Gastroesophageal sphincter (tissue), 4 donors: Measurements from ENCODE around the gene SP5. TPM values are rescaled to one million over a fixed set of nuclear protein-coding genes. Genes with fewer than 3 reads are reported as not detected.
"Not testable (repeated sequence)": the region's sequence is repeated elsewhere in the genome, so short reads cannot be mapped to it uniquely, and the experiment has no call there.

ENCODE experiments used
- ATAC-seq: fragments of 150-250 bp; one replicate; pipeline ENCODE4 v1.9.1; 2016; ENCODE audit warnings: mild to moderate bottlenecking, moderate library complexity
- H3K27ac ChIP-seq, 4 donors: fragments of 200-600 bp; sonication (generic) in 3 of 4; 1 replicate in 3 of 4; 2 replicates in 1 of 4; pipeline ENCODE4 v1.5.1; 2016 to 2019
- H3K27me3 ChIP-seq: fragments of 200-600 bp; sonication (generic); one replicate; pipeline ENCODE4 v1.5.1; 2019
- H3K36me3 ChIP-seq, 2 donors: fragments of 200-600 bp; sonication (generic); one replicate each; pipeline ENCODE4 v1.5.1; 2019; ENCODE audit warnings: control low read depth in 1 of 2
- H3K4me1 ChIP-seq, 3 donors: fragments of 200-600 bp; sonication (generic); 1 replicate in 2 of 3; 2 replicates in 1 of 3; pipeline ENCODE4 v1.5.1; 2016 to 2019; ENCODE audit warnings: control low read depth in 2 of 3
- H3K4me3 ChIP-seq, 2 donors: fragments of 200-600 bp; sonication (generic); one replicate each; pipeline ENCODE4 v1.5.1; 2019; ENCODE audit warnings: mild to moderate bottlenecking in 1 of 2, moderate library complexity in 1 of 2
- H3K9me3 ChIP-seq, 3 donors: fragments of 200-600 bp; sonication (generic); one replicate each; pipeline ENCODE4 v1.5.1; 2017 to 2019; ENCODE audit warnings: control low read depth in 2 of 3
- CTCF ChIP-seq, 4 experiments: fragments of 200-600 bp in 2 of 4; fragments of 450-650 bp in 2 of 4; sonication (generic) in 1 of 4; IDR thresholded peaks; one replicate each; pipeline ENCODE4 v1.5.1; 2017 to 2019; ENCODE audit warnings: antibody characterized with exemption in 4 of 4, mild to moderate bottlenecking in 2 of 4, moderate library complexity in 2 of 4
- EP300 ChIP-seq: sonication (generic); formaldehyde crosslinking; IDR thresholded peaks from one replicate; pipeline ENCODE4 v1.6.1; 2017; ENCODE audit warnings: antibody characterized with exemption, mild to moderate bottlenecking
- POLR2A ChIP-seq, 2 donors: fragments of 450-650 bp; IDR thresholded peaks; one replicate each; pipeline ENCODE4 v1.6.1; 2017; ENCODE audit warnings: antibody characterized with exemption in 2 of 2, mild to moderate bottlenecking in 2 of 2, moderate library complexity in 1 of 2
- POLR2AphosphoS5 ChIP-seq: sonication (generic); formaldehyde crosslinking; IDR thresholded peaks from one replicate; pipeline ENCODE4 v1.6.1; 2017; ENCODE audit warnings: antibody characterized with exemption
- WGBS, 2 donors: methylation state at CpG; one replicate each; pipeline ENCODE4 v1.1.5; 2018; ENCODE audit warnings: low coverage in 1 of 2; 5-methylcytosine and 5-hydroxymethylcytosine counted together
- total RNA-seq, 4 donors: library from RNA; depleted of rRNA; stranded (reverse); fragments of >200 nt; gene quantifications; one replicate each; pipeline ENCODE4 v1.1.0, GENCODE V29; 2016

The SP5 gene
- total RNA-seq, 4 donors from 2014 or later, result 0.13 to 0.92 (median 0.39) TPM; not detected in 1

GRCh38 chr2:170744248-170745002 is 29.3 kb downstream of the SP5 start:
- no peak for ATAC-seq
- no peak for TF ChIP-seq EP300
- TF ChIP-seq CTCF (IDR thresholded peaks at IDR 0.05), result no peak
- no peak for TF ChIP-seq POLR2AphosphoS5
- TF ChIP-seq POLR2A (IDR thresholded peaks at IDR 0.05), result no peak
- peaks cover 30% of the 10 kb centered on the region for H3K27me3 ChIP-seq
- H3K9me3 ChIP-seq, result no peaks in the 10 kb centered on the region
- no peaks in the 10 kb centered on the region for H3K36me3 ChIP-seq
- no peaks in the 10 kb centered on the region for H3K4me1 ChIP-seq
- H3K4me3 ChIP-seq, result no peak overlapping the region
- H3K27ac ChIP-seq, result no peak overlapping the region
- WGBS, 2 donors, result 84 to 89% methylated on average over 11 to 14 of the region's 14 CpGs

- peaks cover 30% of the 10 kb centered on the region for H3K27me3 ChIP-seq
- no peak for TF ChIP-seq POLR2A (IDR thresholded peaks at IDR 0.05)
- TF ChIP-seq POLR2AphosphoS5, result no peak
- no peak for TF ChIP-seq EP300
- no peak for TF ChIP-seq CTCF (IDR thresholded peaks at IDR 0.05)
- H3K4me1 ChIP-seq, result no peaks in the 10 kb centered on the region
- H3K4me3 ChIP-seq, result no peak overlapping the region
- H3K9me3 ChIP-seq, result no peaks in the 10 kb centered on the region
- no peak overlapping the region for H3K27ac ChIP-seq
- H3K36me3 ChIP-seq, result no peaks in the 10 kb centered on the region
- ATAC-seq, result no peak
- WGBS, 2 donors, result 45 to 51% methylated on average over 6 of the region's 6 CpGs
These were observed 30.2 kb downstream of the SP5 start for GRCh38 chr2:170745305-170745704.

GRCh38 chr2:170747921-170748320 is 32.8 kb downstream of the SP5 start:
- 51 to 54% methylated on average over 3 of the region's 4 CpGs for WGBS, 2 donors
- H3K27me3 ChIP-seq, result peaks cover 18% of the 10 kb centered on the region
- no peaks in the 10 kb centered on the region for H3K36me3 ChIP-seq
- no peak overlapping the region for H3K4me3 ChIP-seq
- no peaks in the 10 kb centered on the region for H3K4me1 ChIP-seq
- no peak for TF ChIP-seq POLR2A (IDR thresholded peaks at IDR 0.05)
- TF ChIP-seq CTCF (IDR thresholded peaks at IDR 0.05), result no peak
- TF ChIP-seq POLR2AphosphoS5, result no peak
- TF ChIP-seq EP300, result no peak
- ATAC-seq, result no peak
- no peaks in the 10 kb centered on the region for H3K9me3 ChIP-seq
- no peak overlapping the region for H3K27ac ChIP-seq

GRCh38 chr2:170751555-170751954 is 36.4 kb downstream of the SP5 start:
- WGBS, 2 donors, result 89 to 96% methylated on average over 4 to 12 of the region's 12 CpGs
- H3K4me1 ChIP-seq, H3K36me3 ChIP-seq, ATAC-seq, H3K27ac ChIP-seq, H3K27me3 ChIP-seq, H3K4me3 ChIP-seq, H3K9me3 ChIP-seq: not testable (repeated sequence)

GRCh38 chr2:170761572-170761971 is 46.4 kb downstream of the SP5 start:
- Histone ChIP-seq H3K9me3 (no peaks in the 10 kb centered on the region), H3K4me1 (no peaks in the 10 kb centered on the region), H3K27ac (no peak overlapping the region), H3K4me3 (no peak overlapping the region), H3K27me3 (peaks cover 14% of the 10 kb centered on the region), H3K36me3 (no peaks in the 10 kb centered on the region)
- TF ChIP-seq POLR2A (IDR thresholded peaks at IDR 0.05) (no peak), POLR2AphosphoS5 (no peak), CTCF (IDR thresholded peaks at IDR 0.05) (no peak), EP300 (no peak)
- ATAC-seq, result no peak
